ENCODE results near the gene MLANA. TPM values are rescaled to one million over a fixed set of nuclear protein-coding genes. Genes with fewer than 3 reads are reported as not detected.

MLANA gene
- total and polyA plus RNA-seq, 2 experiments from 2014 or later = 0.94 TPM; not detected in 1

- no peaks in the 10 kb centered on the region for H3K4me1 ChIP-seq (ENCODE audit: low read depth)
- no peaks in the 10 kb centered on the region for H3K9me3 ChIP-seq (ENCODE audit: low read depth)
- DNase-seq (ENCODE audit: low read depth in 1 of 2, low spot score in 1 of 2) = no peak
- H3K27ac ChIP-seq = no peak overlapping the region
- no peaks in the 10 kb centered on the region for H3K36me3 ChIP-seq
- H3K27me3 ChIP-seq = no peaks in the 10 kb centered on the region
- no peak overlapping the region for H3K4me3 ChIP-seq
- no peak for TF ChIP-seq CTCF (IDR thresholded peaks at IDR 0.05; ENCODE audit: low read depth, low read length)
Measured at GRCh38 chr9:5884191-5884590, 6.5 kb upstream of the MLANA start.

- Histone ChIP-seq H3K9me3 (ENCODE audit: low read depth) (no peaks in the 10 kb centered on the region), H3K36me3 (no peaks in the 10 kb centered on the region), H3K4me3 (no peak overlapping the region), H3K27ac (no peak overlapping the region), H3K27me3 (no peaks in the 10 kb centered on the region), H3K4me1 (ENCODE audit: low read depth) (no peaks in the 10 kb centered on the region)
- DNase-seq (ENCODE audit: low read depth in 1 of 2, low spot score in 1 of 2) = peak; percentile 80 to 89
- TF ChIP-seq CTCF (IDR thresholded peaks at IDR 0.05; ENCODE audit: low read depth, low read length) = peak; percentile 98
Measured at GRCh38 chr9:5886114-5886939, 4.4 kb upstream of the MLANA start.

- Histone ChIP-seq H3K27me3 (no peaks in the 10 kb centered on the region), H3K36me3 (no peaks in the 10 kb centered on the region), H3K4me3 (no peak overlapping the region), H3K9me3 (ENCODE audit: low read depth) (no peaks in the 10 kb centered on the region), H3K4me1 (ENCODE audit: low read depth) (no peaks in the 10 kb centered on the region), H3K27ac (peak overlapping the region; percentile 4)
- no peak for DNase-seq (ENCODE audit: low read depth in 1 of 2, low spot score in 1 of 2)
- TF ChIP-seq CTCF (IDR thresholded peaks at IDR 0.05; ENCODE audit: low read depth, low read length) = no peak
Measured at GRCh38 chr9:5892456-5893133, 1.9 kb downstream of the MLANA start.

- no peak for TF ChIP-seq CTCF (IDR thresholded peaks at IDR 0.05; ENCODE audit: low read depth, low read length)
- no peaks in the 10 kb centered on the region for H3K36me3 ChIP-seq
- no peak for DNase-seq (ENCODE audit: low read depth in 1 of 2, low spot score in 1 of 2)
- H3K27me3 ChIP-seq = no peaks in the 10 kb centered on the region
- H3K9me3 ChIP-seq (ENCODE audit: low read depth) = no peaks in the 10 kb centered on the region
- no peak overlapping the region for H3K27ac ChIP-seq
- no peaks in the 10 kb centered on the region for H3K4me1 ChIP-seq (ENCODE audit: low read depth)
- no peak overlapping the region for H3K4me3 ChIP-seq
Measured at GRCh38 chr9:5893134-5893505, 2.4 kb downstream of the MLANA start.

GRCh38 chr9:5893591-5894236 is 3.0 kb downstream of the MLANA start:
- H3K4me1 ChIP-seq (ENCODE audit: low read depth) = no peaks in the 10 kb centered on the region
- H3K27ac ChIP-seq = no peak overlapping the region
- no peaks in the 10 kb centered on the region for H3K36me3 ChIP-seq
- H3K9me3 ChIP-seq (ENCODE audit: low read depth) = no peaks in the 10 kb centered on the region
- no peak for DNase-seq (ENCODE audit: low read depth in 1 of 2, low spot score in 1 of 2)
- no peak overlapping the region for H3K4me3 ChIP-seq
- TF ChIP-seq CTCF (IDR thresholded peaks at IDR 0.05; ENCODE audit: low read depth, low read length) = no peak
- H3K27me3 ChIP-seq = no peaks in the 10 kb centered on the region
